NOMO-1 treated with dmso at 0.1 percent for 144 hours (cell line): ENCODE data around the gene NMUR1.

ENCODE experiments used
- DNase-seq: peaks from one replicate; lab custom pipeline; 2025; ENCODE audit not compliant: unreplicated experiment; lab: John Stamatoyannopoulos, UW

Gene NMUR1

DNA sequence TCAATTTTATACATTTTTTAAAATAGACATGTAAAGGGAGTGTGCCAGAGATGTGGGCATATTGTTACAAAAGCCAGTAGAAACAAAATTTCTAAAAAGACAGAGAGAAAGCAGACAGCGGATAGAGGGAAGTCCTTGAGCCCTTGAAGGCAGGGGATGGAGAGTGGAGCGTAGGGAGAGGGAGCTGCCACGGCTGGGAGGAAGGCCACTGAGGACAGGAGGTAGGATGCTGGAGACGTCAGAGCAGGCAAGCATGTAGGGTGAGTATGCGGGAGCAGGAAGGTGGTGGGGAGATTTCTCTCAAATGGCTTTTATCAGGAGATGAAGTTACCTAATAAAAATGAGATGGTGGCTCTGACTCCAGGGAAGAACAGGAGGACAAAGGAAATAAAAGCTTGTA, 41.9 kb downstream of the NMUR1 start:
- no peak for DNase-seq

DNA sequence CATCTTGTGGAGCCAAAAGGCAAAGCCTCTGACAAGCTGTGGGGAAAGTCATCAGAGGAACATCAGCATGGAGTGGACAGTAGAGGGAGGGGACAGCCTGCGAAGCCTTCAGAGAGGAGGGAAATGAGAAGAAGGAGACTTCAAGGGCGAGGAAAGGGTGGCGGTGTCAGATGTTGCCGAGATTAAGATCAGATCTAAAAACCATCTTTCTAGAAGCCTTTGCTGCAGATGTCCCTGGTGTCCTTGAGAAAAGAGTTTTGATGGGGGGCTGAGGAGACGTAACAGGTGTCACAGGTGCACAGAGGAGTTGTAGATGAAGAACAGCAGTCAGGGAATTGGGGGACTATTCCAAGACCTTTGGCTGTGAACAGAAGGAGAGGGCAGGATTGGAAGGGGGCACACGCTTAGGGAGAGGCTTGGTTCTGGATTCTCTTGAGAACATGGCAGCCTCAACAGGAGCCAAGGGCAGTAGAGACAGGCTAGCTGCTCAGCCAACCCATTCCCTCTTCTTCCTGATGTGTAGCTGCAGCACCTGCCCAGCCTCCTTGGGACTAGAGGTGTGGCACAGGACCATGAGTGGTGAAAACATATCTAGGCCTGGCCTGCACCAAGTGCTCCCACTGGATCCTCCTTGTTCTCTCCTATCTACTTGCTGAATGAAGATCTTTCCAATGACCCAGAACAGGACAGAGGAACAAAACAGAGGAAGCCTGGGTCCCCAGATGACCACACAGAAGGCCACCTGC, 43.2 kb downstream of the NMUR1 start:
- DNase-seq = no peak

DNA sequence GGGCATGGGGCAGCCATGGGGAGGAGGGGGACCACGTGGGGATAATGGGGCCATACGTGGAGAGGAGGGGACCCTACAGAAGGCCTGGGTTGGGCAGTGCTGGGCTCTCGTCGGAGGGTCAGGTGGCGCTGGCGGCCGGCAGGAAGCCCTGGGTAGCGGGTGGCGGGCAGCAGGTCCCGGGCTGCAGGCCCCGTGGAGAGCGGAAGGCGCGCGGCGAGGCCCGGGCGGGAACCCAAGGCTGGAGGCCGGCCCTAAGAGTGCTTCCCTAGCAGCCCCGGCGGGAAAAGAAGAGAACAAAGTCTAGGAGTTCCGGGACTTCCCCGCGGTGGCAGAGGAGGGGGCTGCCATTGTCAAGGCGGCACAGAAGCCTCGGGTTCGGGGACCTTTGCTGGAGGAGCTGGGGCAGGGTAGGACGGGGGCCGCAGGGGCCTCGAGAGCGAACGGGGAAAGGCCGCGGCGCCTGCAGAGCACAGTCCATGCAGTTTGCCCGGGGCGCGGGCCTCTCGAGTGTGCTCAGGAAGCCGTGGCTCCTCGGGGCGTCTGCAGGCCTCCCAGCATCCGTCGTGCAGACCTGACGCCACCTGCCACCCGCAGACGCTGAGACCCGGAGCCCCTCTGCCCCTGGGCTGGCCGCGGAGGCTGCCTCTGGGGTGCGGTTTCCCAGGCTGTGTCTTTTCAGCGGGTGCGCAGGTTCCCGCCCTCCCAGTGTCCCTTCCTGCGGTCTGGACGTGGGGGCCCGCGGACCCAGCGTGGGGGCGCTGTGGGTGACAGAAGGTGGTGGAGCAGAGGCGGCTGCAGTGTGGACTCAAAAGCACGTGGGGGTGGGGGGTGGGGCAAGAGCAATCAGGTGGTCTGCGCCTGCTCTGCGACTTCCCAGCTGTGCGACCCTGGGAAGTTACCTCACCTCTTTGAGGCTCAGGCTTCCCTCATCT, 46.6 kb downstream of the NMUR1 start:
- peak; percentile 42 for DNase-seq

DNA sequence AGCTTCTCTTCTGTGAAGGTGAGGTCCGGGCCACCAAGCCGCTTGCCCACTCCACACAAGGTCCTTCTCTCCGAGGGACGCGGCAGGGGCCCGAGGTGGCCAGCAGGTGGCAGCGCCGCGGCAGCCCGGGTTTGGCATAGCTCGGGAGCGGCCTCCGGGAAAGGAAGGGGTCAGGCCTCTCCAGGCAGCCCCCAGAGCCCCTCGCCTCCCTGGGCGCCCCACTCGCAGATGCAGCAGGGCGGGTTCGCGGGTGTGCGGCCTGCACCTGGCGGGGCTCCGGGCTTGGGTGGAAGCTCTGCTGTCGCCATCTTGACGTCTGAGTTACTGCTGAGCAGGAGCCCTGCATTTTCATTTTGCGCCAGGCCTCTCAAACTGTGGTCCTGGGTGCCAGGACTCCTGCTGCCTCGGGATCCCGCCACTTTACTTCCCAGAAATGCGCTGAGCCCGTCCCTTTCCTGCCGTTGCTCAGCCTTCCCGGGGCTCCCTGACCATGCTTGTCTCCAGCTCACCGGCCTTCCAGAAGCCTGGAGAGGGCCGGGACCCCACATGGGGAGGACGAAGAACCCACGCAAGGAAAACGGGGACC, 47.3 kb downstream of the NMUR1 start:
- DNase-seq = peak; percentile 71

DNA sequence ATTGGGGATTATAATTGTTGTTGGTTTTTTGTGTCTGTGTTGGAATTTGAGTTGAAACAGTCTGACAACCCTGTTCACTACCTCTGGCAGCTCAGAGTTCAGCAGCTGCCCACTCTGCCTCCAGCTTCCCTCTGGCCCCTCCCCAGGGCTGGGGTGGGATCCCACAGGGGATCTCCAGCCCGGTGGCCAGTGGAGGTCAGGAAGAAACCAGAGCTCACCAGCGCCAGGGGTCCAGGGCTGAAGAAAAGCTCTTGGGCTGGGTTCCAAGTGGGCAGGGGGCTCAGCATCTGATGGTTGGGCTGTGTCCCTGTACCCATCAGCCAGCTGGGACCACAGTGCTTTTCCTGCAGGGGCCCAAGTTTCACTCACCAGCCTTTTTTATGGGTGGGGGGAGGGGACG, 49.5 kb downstream of the NMUR1 start:
- DNase-seq = no peak

DNA sequence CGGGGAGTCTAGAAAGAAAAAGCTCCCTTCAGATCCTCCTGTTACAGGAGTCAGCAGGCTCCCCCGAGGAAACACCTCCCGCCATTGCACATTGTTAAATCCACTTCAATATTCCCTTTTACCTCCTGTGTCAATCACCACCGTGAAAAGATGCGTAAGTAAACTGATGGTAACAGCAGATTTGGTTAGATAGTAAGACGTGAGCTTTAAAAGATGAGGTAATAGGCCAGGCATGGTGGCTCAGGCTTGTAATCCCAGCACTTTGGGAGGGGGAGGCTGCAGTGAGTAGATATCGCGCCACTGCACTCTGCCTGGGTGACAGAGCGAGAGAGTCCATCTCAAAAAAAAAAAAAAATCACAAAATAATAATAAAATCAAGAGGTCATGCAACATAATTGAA, 50.8 kb downstream of the NMUR1 start:
- DNase-seq = no peak

DNA sequence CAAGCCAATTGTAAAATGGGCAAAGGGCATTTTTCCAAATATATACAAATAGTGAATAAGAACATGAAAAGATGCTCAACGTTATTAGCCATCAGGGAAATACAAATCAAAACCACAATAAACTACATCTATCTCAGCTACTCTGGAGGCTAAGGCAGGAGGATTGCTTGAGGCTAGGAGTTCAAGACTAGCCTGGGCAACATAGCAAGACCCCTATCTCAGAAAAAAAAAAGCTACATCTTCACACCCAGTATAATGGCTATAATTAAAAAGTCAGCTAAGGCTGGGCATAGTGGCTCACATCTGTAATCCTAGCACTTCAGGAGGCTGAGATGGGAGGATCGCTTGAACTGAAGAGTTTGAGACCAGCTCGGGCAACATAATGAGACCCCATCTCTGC, 53.3 kb downstream of the NMUR1 start:
- DNase-seq = no peak

DNA sequence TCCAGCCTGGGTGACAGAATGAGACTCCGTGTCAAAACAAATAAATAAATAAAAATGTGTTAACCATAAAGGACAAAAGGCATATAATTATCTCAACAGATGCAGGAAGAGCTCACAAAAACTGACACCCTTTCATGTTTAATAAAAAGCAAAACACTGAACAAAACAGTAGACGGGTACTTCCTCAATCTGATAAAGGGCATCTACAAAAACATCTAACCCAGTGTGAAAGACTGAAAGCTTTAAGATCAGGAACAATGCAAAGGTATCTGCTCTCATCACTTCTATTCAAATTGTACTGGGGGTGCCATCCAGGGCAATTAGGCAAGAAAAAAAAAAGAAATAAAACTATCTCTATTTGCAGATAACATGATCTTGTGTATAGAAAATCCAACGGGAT, 54.3 kb downstream of the NMUR1 start:
- DNase-seq = no peak
